Muscle layer of duodenum (tissue), 2 donors: ENCODE results near the gene SUOX.
"Not testable (repeated sequence)": the region's sequence is repeated elsewhere in the genome, so short reads cannot be mapped to it uniquely, and the experiment has no call there.

Experiments used
- H3K27ac ChIP-seq: one replicate; pipeline ENCODE4 v1.7.0; 2013; ENCODE audit warnings: mild to moderate bottlenecking, low read length
- H3K27me3 ChIP-seq: one replicate; pipeline ENCODE4 v1.7.0; 2013; ENCODE audit warnings: low read depth, mild to moderate bottlenecking, control low read depth, low read length
- H3K36me3 ChIP-seq, 2 donors: one replicate each; pipeline ENCODE4 v1.7.0; 2013; ENCODE audit warnings: low read length in 2 of 2, control low read depth in 1 of 2, mild to moderate bottlenecking in 1 of 2; ENCODE audit not compliant: insufficient read depth in 2 of 2, control insufficient read depth in 1 of 2
- H3K4me1 ChIP-seq, 2 donors: one replicate each; pipeline ENCODE4 v1.7.0; 2013; ENCODE audit warnings: low read length in 2 of 2, mild to moderate bottlenecking in 2 of 2, control low read depth in 1 of 2, moderate library complexity in 1 of 2; ENCODE audit not compliant: insufficient read depth in 2 of 2, control insufficient read depth in 1 of 2
- H3K4me3 ChIP-seq, 2 donors: one replicate each; pipeline ENCODE4 v1.7.0; 2013; ENCODE audit warnings: low read length in 2 of 2, low read depth in 1 of 2, mild to moderate bottlenecking in 1 of 2
- H3K9me3 ChIP-seq, 2 donors: one replicate each; pipeline ENCODE4 v1.7.0; 2013; ENCODE audit warnings: low read length in 2 of 2, control low read depth in 1 of 2, mild to moderate bottlenecking in 1 of 2; ENCODE audit not compliant: control insufficient read depth in 1 of 2
- donor health status: healthy.

The SUOX gene

DNA sequence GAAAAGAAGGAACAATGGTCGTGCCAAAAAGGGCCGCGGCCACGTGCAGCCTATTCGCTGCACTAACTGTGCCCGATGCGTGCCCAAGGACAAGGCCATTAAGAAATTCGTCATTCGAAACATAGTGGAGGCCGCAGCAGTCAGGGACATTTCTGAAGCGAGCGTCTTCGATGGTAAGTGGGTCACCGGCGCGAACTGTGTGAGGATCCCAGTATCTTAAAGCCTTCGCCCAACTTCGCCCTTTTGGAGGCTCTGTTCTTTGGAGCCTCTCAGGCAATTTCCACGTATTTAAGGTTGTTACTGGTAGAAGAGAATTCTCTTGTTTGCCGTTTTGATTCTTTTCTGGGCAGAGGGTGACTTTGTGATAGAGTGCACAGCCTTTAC, 45.3 kb downstream of the SUOX start:
- not testable (repeated sequence) for H3K9me3 ChIP-seq, H3K27me3 ChIP-seq
- Histone ChIP-seq H3K4me1 (peaks cover 9 to 17% of the 10 kb centered on the region in 2 donors), H3K4me3 (peak overlapping the region; percentile 78 to 89), H3K27ac (peak overlapping the region; percentile 93), H3K36me3 (peaks cover 22 to 24% of the 10 kb centered on the region in 2 donors)

DNA sequence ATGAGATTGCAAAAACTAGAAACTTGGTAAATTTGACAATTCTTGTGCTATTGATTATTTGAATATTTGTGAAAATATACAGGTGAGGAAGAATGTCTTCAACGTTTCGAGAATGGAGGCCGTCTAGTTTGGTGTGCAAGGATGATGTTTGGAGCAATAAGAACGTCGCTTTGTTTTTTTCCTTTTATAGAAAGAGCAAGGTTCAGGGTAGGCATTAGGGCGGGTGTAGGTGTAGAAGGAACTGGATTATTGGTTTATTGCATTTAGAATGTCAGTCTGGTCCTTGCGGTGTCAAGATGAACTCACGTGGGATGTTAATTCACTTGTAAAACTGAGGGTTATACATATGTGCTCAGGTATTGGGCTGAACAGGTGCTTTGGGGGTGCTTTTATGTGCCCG, 45.8 kb downstream of the SUOX start:
- peaks cover 9 to 17% of the 10 kb centered on the region in 2 donors for H3K4me1 ChIP-seq
- H3K36me3 ChIP-seq: peaks cover 20 to 21% of the 10 kb centered on the region in 2 donors
- H3K4me3 ChIP-seq: peak overlapping the region; percentile 78 to 89
- no peaks in the 10 kb centered on the region for H3K9me3 ChIP-seq
- H3K27me3 ChIP-seq: no peaks in the 10 kb centered on the region
- H3K27ac ChIP-seq: peak overlapping the region; percentile 93

- no peak overlapping the region for H3K27ac ChIP-seq
- peaks cover 20 to 21% of the 10 kb centered on the region in 2 donors for H3K36me3 ChIP-seq
Measured at GRCh38 chr12:56046027-56046780, 49.1 kb downstream of the SUOX start.

GRCh38 chr12:56053407-56053893, 56.4 kb downstream of the SUOX start:
- Histone ChIP-seq H3K27ac (no peak overlapping the region), H3K27me3 (no peaks in the 10 kb centered on the region), H3K4me1 (no peaks in the 10 kb centered on the region), H3K4me3 (no peak overlapping the region), H3K9me3 (no peaks in the 10 kb centered on the region), H3K36me3 (no peaks in the 10 kb centered on the region)

More at GRCh38 chr12:56046027-56046780, 49.1 kb downstream of the SUOX start:
- H3K4me1 ChIP-seq: peaks cover 9 to 14% of the 10 kb centered on the region in 2 donors
- no peak overlapping the region for H3K4me3 ChIP-seq
- H3K9me3 ChIP-seq: no peaks in the 10 kb centered on the region
- H3K27me3 ChIP-seq: no peaks in the 10 kb centered on the region
